HL-60/S4 (cell line): ENCODE results near the gene JADE1.

Source experiments
- in situ Hi-C: fragments of 300-500 bp; cut with MboI; formaldehyde crosslinking; loops from 2 replicates; pipeline ENCODE4 v1.14.3; 2022; ENCODE audit warnings: low sequenced_read_pairs

JADE1 gene

GRCh38 chr4:128810331-128810870 lies 901 bp downstream of the JADE1 start:
- in situ Hi-C loops: no loop called here

- in situ Hi-C loops: no loop called here
Measured at GRCh38 chr4:128810871-128811570, 1.5 kb downstream of the JADE1 start.

GRCh38 chr4:128811571-128812441 lies 2.3 kb downstream of the JADE1 start:
- in situ Hi-C loops: no loop called here

- in situ Hi-C loops: no loop called here
Measured at GRCh38 chr4:128812442-128813235, 3.1 kb downstream of the JADE1 start.

GRCh38 chr4:128813965-128814364 lies 4.5 kb downstream of the JADE1 start:
- in situ Hi-C loops: no loop called here

GRCh38 chr4:128818442-128818841 lies 8.9 kb downstream of the JADE1 start:
- in situ Hi-C loops: no loop called here

GRCh38 chr4:128819082-128819742 lies 9.7 kb downstream of the JADE1 start:
- in situ Hi-C loops: no loop called here

DNA sequence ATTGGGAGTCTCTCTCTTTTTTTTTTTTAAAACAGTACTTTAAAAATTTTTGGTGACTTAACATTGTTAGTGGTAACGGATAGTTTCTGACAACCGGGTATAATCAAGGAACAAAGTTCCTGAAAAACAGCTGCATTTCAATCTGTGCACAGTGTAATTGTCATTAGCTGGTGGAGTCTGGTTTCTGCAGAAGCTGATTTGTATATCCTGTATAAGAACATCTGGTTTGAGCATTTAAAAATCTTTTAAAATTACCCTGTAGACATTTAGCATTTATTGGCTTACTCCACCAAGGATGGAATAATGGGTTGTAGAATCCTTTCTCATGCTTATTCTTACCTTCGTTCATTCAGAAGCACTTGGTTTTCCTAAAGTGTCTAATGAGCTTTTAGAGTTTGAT lies 11.2 kb downstream of the JADE1 start:
- in situ Hi-C loops: no loop called here

GRCh38 chr4:128821151-128821550 lies 11.7 kb downstream of the JADE1 start:
- in situ Hi-C loops: no loop called here

DNA sequence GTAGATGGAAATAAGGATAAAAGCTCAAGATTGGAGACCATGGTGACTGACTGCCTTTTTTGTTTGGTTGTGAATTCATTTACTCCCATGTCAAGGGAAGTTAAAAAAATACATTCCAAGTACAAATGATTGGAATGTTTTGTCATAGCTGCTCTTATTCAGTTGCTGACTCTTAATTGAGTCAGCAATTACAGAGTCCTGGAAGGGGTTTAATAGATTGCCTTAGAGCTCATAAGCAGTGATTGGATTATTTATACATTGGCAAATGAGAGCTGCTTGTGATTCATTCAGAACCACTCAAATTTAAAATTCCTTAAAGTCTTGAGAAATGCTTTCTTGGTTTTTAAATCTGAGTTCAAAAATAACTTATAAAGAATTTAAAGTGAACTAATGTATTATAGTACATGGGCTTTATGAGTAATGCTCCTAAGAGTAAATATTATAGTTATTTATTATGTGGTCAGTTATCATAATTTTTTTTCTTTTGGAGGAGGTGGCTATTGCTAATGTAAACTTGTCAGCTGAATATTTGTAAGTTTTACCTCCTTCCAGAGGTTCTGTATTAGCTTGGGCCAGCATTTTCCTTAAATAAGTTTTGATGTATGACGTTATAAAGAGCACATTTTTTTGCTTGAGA lies 13.6 kb downstream of the JADE1 start:
- in situ Hi-C loops: no loop called here

- in situ Hi-C loops: no loop called here
Measured at GRCh38 chr4:128825226-128825625, 15.7 kb downstream of the JADE1 start.

- in situ Hi-C loops: no loop called here
Measured at GRCh38 chr4:128827296-128827695, 17.8 kb downstream of the JADE1 start.

DNA sequence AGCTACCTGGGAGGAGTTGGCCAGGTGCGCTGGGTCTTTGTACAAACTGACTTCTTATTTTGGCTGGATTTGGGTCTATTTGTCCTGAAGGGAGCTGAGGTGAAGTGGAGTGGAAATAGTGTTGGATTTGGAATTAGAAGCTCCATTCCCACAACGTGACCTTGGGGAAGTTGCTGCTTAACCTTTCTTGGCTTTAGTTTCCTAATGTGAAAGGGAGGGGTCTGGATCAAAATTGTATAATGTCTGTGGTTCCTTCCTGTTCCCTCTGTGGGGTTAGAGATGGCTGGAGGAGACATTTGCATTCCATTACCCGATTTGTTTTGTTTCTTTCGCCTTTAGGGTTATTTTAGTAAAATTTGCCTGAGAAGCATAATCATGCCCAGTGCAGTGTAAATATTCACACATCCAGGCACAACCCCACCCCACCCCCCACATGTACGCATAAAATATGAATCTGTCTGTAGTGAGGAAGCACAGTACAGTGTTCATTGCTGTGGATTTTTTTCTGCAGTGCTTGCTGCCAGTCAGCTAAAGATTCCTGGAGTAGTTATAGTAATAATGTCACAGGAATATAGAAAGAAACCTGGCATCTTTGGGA lies 21.5 kb downstream of the JADE1 start:
- in situ Hi-C loops: no loop called here

- in situ Hi-C loops: no loop called here
Measured at GRCh38 chr4:128831531-128832242, 22.2 kb downstream of the JADE1 start.

DNA sequence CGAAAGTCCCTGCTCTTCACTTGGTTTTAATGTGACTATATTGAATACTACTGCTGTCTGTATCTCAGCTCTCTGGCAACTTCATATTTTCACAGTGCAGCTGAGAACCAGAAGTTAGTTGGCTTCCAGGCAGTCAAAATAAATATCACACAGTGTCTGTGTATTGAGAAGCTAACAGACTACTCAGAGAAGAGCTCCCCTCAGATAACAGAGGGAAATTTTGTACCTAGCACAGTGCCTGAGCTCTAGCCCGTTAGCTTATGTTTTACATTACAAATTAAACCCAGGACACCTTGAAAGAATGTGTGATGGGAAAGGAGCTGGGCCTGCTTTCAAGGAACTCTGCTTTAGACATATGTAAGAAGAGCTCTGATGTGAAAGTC lies 22.7 kb downstream of the JADE1 start:
- in situ Hi-C loops: no loop called here

DNA sequence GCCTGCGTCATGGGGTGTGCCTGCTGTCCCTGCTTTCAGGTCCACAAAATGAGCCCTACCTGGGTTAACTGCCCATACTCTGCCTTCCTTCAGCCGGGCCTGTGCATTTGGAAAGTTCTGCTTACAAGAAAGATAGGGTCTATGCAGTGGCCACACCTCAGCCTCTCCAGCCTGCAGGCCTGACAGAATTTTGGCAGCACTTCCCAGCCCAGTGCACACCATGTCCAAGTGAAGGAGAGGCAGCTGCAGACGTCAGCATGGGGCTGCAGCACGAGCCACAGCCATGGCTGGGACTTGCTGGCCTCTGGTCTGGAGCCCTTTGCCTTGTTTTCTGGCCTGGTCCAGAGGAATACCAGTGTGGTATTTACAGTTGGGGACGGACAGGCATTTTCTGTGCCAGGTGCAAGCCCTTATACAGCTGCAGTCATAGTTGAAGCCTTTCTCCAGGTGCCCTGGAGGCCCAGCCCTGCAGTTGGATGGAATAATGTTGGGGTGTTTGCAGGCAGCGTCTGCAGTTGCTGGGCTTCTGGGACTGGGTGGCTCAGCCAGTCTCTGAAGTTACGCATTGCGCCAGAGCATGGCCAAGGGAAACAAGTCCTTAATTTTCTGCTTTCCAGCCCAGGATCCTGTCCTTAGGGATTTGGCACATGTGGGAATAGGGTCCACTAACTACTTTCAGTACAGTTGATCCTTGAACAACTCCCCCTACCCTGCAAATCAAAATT lies 26.2 kb downstream of the JADE1 start:
- in situ Hi-C loops: no loop called here

GRCh38 chr4:128837198-128837597 lies 27.7 kb downstream of the JADE1 start:
- in situ Hi-C loops: no loop called here

GRCh38 chr4:128837679-128838078 lies 28.2 kb downstream of the JADE1 start:
- in situ Hi-C loops: no loop called here
